IMR-90 (cell line): ENCODE results near the gene SCCPDH. TPM values are rescaled to one million over a fixed set of nuclear protein-coding genes. Genes with fewer than 3 reads are reported as not detected.

Experiments
- ATAC-seq: fragments of 200-7000 bp; cut with Tn5 transposase; 2 replicates; pipeline ENCODE4 v1.9.1; 2020; ENCODE audit warnings: low read depth, mild to moderate bottlenecking, moderate library complexity
- BruUV-seq: library from RNA; stranded (reverse); fragments of 400-500 nt; replicated peaks from 2 replicates; lab custom pipeline; 2021; lab: Mats Ljungman, UMichigan
- CTCF ChIA-PET: fragments of 300-600 bp; formaldehyde crosslinking; extraction: SDS; loops from one replicate; lab custom pipeline; 2021; ENCODE audit warnings: antibody characterized with exemption; lab: Yijun Ruan, JAX
- POLR2A ChIA-PET: fragments of 300-600 bp; sonication (Branson Sonifier 250); formaldehyde crosslinking; loops from one replicate; lab custom pipeline; 2022; ENCODE audit warnings: antibody characterized with exemption; ENCODE audit not compliant: unreplicated experiment; lab: Charles Lee
- DNase-seq: peaks from one replicate; pipeline ENCODE4 v3.0.0; 2013
- H2AFZ ChIP-seq: replicated peaks from 2 replicates; pipeline ENCODE3; 2013; ENCODE audit warnings: low read length, mild to moderate bottlenecking; ENCODE audit not compliant: poor library complexity
- H2AK5ac ChIP-seq: 2 replicates; pipeline ENCODE4 v1.6.1; 2013; ENCODE audit warnings: low read depth, low read length, inconsistent platforms
- H2AK9ac ChIP-seq: replicated peaks from 2 replicates; pipeline ENCODE3; 2013; ENCODE audit warnings: mild to moderate bottlenecking, low read depth, low read length, moderate library complexity; ENCODE audit not compliant: poor library complexity
- H2BK120ac ChIP-seq: 2 replicates; pipeline ENCODE4 v1.6.1; 2013; ENCODE audit warnings: low read depth, low read length, inconsistent platforms
- H2BK15ac ChIP-seq: 3 replicates; pipeline ENCODE4 v1.6.1; 2013; ENCODE audit warnings: low read depth, low read length, inconsistent platforms
- H2BK20ac ChIP-seq: 2 replicates; pipeline ENCODE4 v1.6.1; 2013; ENCODE audit warnings: low read depth, mild to moderate bottlenecking, inconsistent platforms, low read length, moderate library complexity
- H2BK5ac ChIP-seq: 2 replicates; pipeline ENCODE4 v1.6.1; 2013; ENCODE audit warnings: mild to moderate bottlenecking, low read depth, low read length, inconsistent platforms; ENCODE audit not compliant: poor library complexity, severe bottlenecking
- H3K14ac ChIP-seq: replicated peaks from 2 replicates; pipeline ENCODE4 v1.6.1; 2013; ENCODE audit warnings: low read depth, low read length, inconsistent platforms
- H3K18ac ChIP-seq: 2 replicates; pipeline ENCODE4 v1.6.1; 2013; ENCODE audit warnings: low read depth, low read length, control low read depth
- H3K23ac ChIP-seq: 2 replicates; pipeline ENCODE4 v1.6.1; 2013; ENCODE audit warnings: low read depth, low read length, inconsistent platforms
- H3K27ac ChIP-seq: 2 replicates; pipeline ENCODE4 v1.5.1; 2013; ENCODE audit warnings: mild to moderate bottlenecking, control low read depth, low read length; ENCODE audit not compliant: insufficient read depth
- H3K27me3 ChIP-seq: 2 replicates; pipeline ENCODE4 v1.6.1; 2013; ENCODE audit warnings: low read length; ENCODE audit not compliant: control insufficient read depth, insufficient read depth
- H3K36me3 ChIP-seq: 2 replicates; pipeline ENCODE4 v1.6.1; 2013; ENCODE audit warnings: low read length, mixed read lengths; ENCODE audit not compliant: control insufficient read depth, insufficient read depth
- H3K4ac ChIP-seq: 2 replicates; pipeline ENCODE4 v1.6.1; 2013; ENCODE audit warnings: low read depth, low read length, inconsistent platforms
- H3K4me1 ChIP-seq: 2 replicates; pipeline ENCODE4 v1.6.1; 2013; ENCODE audit warnings: low read length, mixed read lengths; ENCODE audit not compliant: control insufficient read depth, insufficient read depth
- H3K4me2 ChIP-seq: 2 replicates; pipeline ENCODE4 v1.6.1; 2013; ENCODE audit warnings: low read depth, mild to moderate bottlenecking, control low read depth, low read length, moderate library complexity
- H3K4me3 ChIP-seq: 2 replicates; pipeline ENCODE4 v1.5.1; 2013; ENCODE audit warnings: low read depth, mild to moderate bottlenecking, control low read depth, low read length, moderate library complexity; ENCODE audit not compliant: insufficient read depth
- H3K56ac ChIP-seq: 2 replicates; pipeline ENCODE4 v1.6.1; 2013; ENCODE audit warnings: low read length, inconsistent platforms; ENCODE audit not compliant: insufficient read depth; ENCODE audit errors: extremely low read depth
- H3K79me1 ChIP-seq, 2 experiments: 2 replicates each; pipeline ENCODE4 v1.6.1; 2013; ENCODE audit warnings: low read length in 2 of 2, inconsistent platforms in 1 of 2, low read depth in 1 of 2
- H3K9ac ChIP-seq: 2 replicates; pipeline ENCODE4 v1.6.1; 2013; ENCODE audit warnings: low read depth, low read length, control low read depth
- H3K9me1 ChIP-seq: 2 replicates; pipeline ENCODE4 v1.6.1; 2013; ENCODE audit warnings: low read length, inconsistent platforms; ENCODE audit not compliant: insufficient read depth
- H3K9me3 ChIP-seq: 2 replicates; pipeline ENCODE4 v1.6.1; 2013; ENCODE audit warnings: low read length; ENCODE audit not compliant: control insufficient read depth, insufficient read depth
- H4K20me1 ChIP-seq: 2 replicates; pipeline ENCODE4 v1.6.1; 2013; ENCODE audit warnings: low read length, inconsistent platforms; ENCODE audit not compliant: insufficient read depth
- H4K5ac ChIP-seq: 2 replicates; pipeline ENCODE4 v1.6.1; 2013; ENCODE audit warnings: mild to moderate bottlenecking, low read depth, low read length, control low read depth
- H4K8ac ChIP-seq, 2 experiments: 2 replicates each; pipeline ENCODE4 v1.6.1; 2013; ENCODE audit warnings: low read depth in 2 of 2, low read length in 2 of 2, control low read depth in 1 of 2, inconsistent platforms in 1 of 2
- H4K91ac ChIP-seq: 2 replicates; pipeline ENCODE4 v1.6.1; 2013; ENCODE audit warnings: low read depth, low read length, inconsistent platforms; ENCODE audit not compliant: insufficient read depth
- BHLHE40 ChIP-seq: fragments of 150-350 bp; IDR thresholded peaks from 2 replicates; pipeline ENCODE4 v1.6.1; 2016; ENCODE audit warnings: mild to moderate bottlenecking, low read depth, low read length
- CEBPB ChIP-seq: IDR thresholded peaks from 2 replicates; pipeline ENCODE4 v1.6.1; 2012; ENCODE audit warnings: low read depth, low read length, improper control_type of control experiment
- CHD1 ChIP-seq: IDR thresholded peaks from 2 replicates; pipeline ENCODE4 v1.6.1; 2012; ENCODE audit warnings: low read depth, low read length, improper control_type of control experiment
- CTCF ChIP-seq: conservative IDR thresholded peaks from 2 replicates; pipeline ENCODE4 v1.5.1; 2012; ENCODE audit warnings: mild to moderate bottlenecking, low read depth, low read length, improper control_type of control experiment
- ELK1 ChIP-seq: fragments of 150-350 bp; IDR thresholded peaks from 2 replicates; pipeline ENCODE4 v1.6.1; 2016; ENCODE audit warnings: low read depth, mild to moderate bottlenecking, low read length, moderate library complexity, borderline replicate concordance
- FOS ChIP-seq: fragments of 150-350 bp; IDR thresholded peaks from 2 replicates; pipeline ENCODE4 v1.6.1; 2016; ENCODE audit warnings: low read depth, low read length
- MAFK ChIP-seq: IDR thresholded peaks from 2 replicates; pipeline ENCODE4 v1.6.1; 2012; ENCODE audit warnings: low read depth, low read length, improper control_type of control experiment
- MAZ ChIP-seq: IDR thresholded peaks from 2 replicates; pipeline ENCODE4 v1.6.1; 2012; ENCODE audit warnings: low read depth, mild to moderate bottlenecking, low read length, improper control_type of control experiment, moderate library complexity, borderline replicate concordance
- MXI1 ChIP-seq: IDR thresholded peaks from 2 replicates; pipeline ENCODE4 v1.6.1; 2012; ENCODE audit warnings: low read depth, mild to moderate bottlenecking, low read length, moderate library complexity, borderline replicate concordance
- NFE2L2 ChIP-seq: fragments of 150-350 bp; IDR thresholded peaks from 2 replicates; pipeline ENCODE4 v1.6.1; 2016; ENCODE audit warnings: low read depth, mild to moderate bottlenecking, low read length
- POLR2A ChIP-seq: IDR thresholded peaks from 2 replicates; pipeline ENCODE4 v1.6.1; 2012; ENCODE audit warnings: mild to moderate bottlenecking, low read depth, low read length
- RAD21 ChIP-seq: IDR thresholded peaks from 2 replicates; pipeline ENCODE4 v1.6.1; 2012; ENCODE audit warnings: low read length, improper control_type of control experiment
- RCOR1 ChIP-seq: IDR thresholded peaks from 2 replicates; pipeline ENCODE4 v1.6.1; 2012; ENCODE audit warnings: mild to moderate bottlenecking, low read length, improper control_type of control experiment; ENCODE audit not compliant: insufficient replicate concordance
- RFX5 ChIP-seq: IDR thresholded peaks from 2 replicates; pipeline ENCODE4 v1.8.0; 2012; ENCODE audit warnings: low read depth, mild to moderate bottlenecking, low read length, moderate library complexity
- SMC3 ChIP-seq: fragments of 150-350 bp; IDR thresholded peaks from 2 replicates; pipeline ENCODE4 v1.6.1; 2016; ENCODE audit warnings: low read depth, mild to moderate bottlenecking, antibody characterized with exemption, low read length, moderate library complexity
- USF2 ChIP-seq: fragments of 150-350 bp; IDR thresholded peaks from 2 replicates; pipeline ENCODE4 v1.6.1; 2017; ENCODE audit warnings: mild to moderate bottlenecking, antibody characterized with exemption, low read length, low read depth
- WGBS, 2 experiments: methylation state at CpG; one replicate each; pipeline versions ENCODE4 v1.1.5 to v1.1.7; 2013; ENCODE audit warnings: missing lambda C conversion rate in 2 of 2; ENCODE audit not compliant: insufficient read length in 1 of 2; ENCODE audit errors: extremely low coverage in 2 of 2; 5-methylcytosine and 5-hydroxymethylcytosine counted together
- dilution Hi-C: fragments of 300-500 bp; cut with HindIII; formaldehyde crosslinking; loops from one replicate; pipeline ENCODE4 v1.14.3; 2018; ENCODE audit warnings: low sequenced_read_pairs; ENCODE audit not compliant: unreplicated experiment
- in situ Hi-C: fragments of 300-500 bp; cut with MboI; formaldehyde crosslinking; loops from 3 replicates; pipeline ENCODE4 v1.14.3; 2019; ENCODE audit warnings: low sequenced_read_pairs, inconsistent platforms, mixed read lengths
- intact Hi-C: fragments of 100-400 bp; cut with micrococcal nuclease; formaldehyde crosslinking; loops from 2 replicates; pipeline ENCODE4 v1.10.0; 2022
- polyA plus RNA-seq, 3 experiments: library from polyadenylated mRNA; depleted of rRNA; stranded (reverse); fragments of >200 nt; gene quantifications; 2 replicates each; pipeline ENCODE4 v1.2.3, GENCODE V29; 2012; ENCODE audit warnings: low replicate concordance in 1 of 3
- total RNA-seq: library from RNA; depleted of rRNA; stranded (reverse); fragments of >200 nt; gene quantifications from 2 replicates; pipeline ENCODE4 v1.2.3, GENCODE V29; 2012

The SCCPDH gene
- total and polyA plus RNA-seq, 2 of the 4 experiments (the other 2 are of a cell fraction) = 26.9 to 37.8 TPM

DNA sequence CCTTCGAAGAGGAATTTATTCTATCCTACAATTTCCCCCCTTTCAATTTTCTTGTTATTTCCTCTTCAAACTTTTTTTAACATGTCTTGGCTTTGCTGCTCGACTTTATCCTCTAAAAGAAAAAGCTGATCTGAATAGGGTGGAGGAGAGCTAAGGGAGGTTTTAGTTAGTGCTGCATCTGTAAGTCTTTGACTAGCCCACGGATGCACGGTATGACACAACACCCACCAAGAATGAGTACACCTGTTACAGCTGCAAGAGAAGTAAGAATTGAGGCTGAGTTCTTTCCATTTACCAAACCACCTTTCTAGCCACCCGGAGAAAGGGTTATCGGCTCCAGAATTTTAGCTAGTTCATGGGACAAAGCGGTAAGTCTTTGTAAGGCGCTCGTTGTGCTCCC is 23.8 kb downstream of the SCCPDH start:
- intact Hi-C loops = no loop called here
- Histone ChIP-seq H3K9ac (no peak overlapping the region), H4K91ac (no peak overlapping the region), H3K79me1 (peaks cover 0 to 2% of the 10 kb centered on the region in 2 experiments; a peak in 1 of 4 replicates), H3K56ac (no peak overlapping the region), H3K18ac (no peak overlapping the region), H3K9me1 (peaks cover 3% of the 10 kb centered on the region; the same call in 1 of the 2 replicates), H3K27ac (no peak overlapping the region), H2BK20ac (no peak overlapping the region), H2AFZ (no peak overlapping the region), H2AK9ac (no peak overlapping the region), H2BK120ac (no peak overlapping the region), H3K27me3 (no peaks in the 10 kb centered on the region), H4K5ac (no peak overlapping the region), H3K14ac (no peak overlapping the region), H3K4ac (no peak overlapping the region), H2BK5ac (no peak overlapping the region), H2BK15ac (no peak overlapping the region), H3K4me1 (no peaks in the 10 kb centered on the region), H3K4me3 (no peak overlapping the region), H3K23ac (no peak overlapping the region), H4K20me1 (no peaks in the 10 kb centered on the region), H3K4me2 (no peak overlapping the region), H2AK5ac (no peak overlapping the region), H4K8ac (no peak overlapping the region), H3K9me3 (no peaks in the 10 kb centered on the region), H3K36me3 (peaks cover 5% of the 10 kb centered on the region)
- no CpG with 5 or more reads among the region's 9 CpGs for WGBS, 2 experiments
- in situ Hi-C loops = no loop called here
- dilution Hi-C loops = no loop called here
- no TSS peak for BruUV-seq
- CTCF ChIA-PET = no interaction called here
- TF ChIP-seq RFX5 (no peak), BHLHE40 (no peak), NFE2L2 (no peak), MAFK (no peak), CHD1 (no peak), CTCF (no peak), RAD21 (no peak), POLR2A (no peak), RCOR1 (no peak), FOS (no peak), MAZ (no peak), MXI1 (no peak), ELK1 (no peak), USF2 (no peak), CEBPB (no peak), SMC3 (no peak)
- ATAC-seq (no peak), DNase-seq (no peak)
- POLR2A ChIA-PET = no interaction called here
